Peyer's patch (tissue), 4 donors: Measurements from ENCODE around the gene ENDOU. TPM values are rescaled to one million over a fixed set of nuclear protein-coding genes. Genes with fewer than 3 reads are reported as not detected.
A peak's percentile ranks its signal among the peaks of the same experiment; 100 is the strongest.

Source experiments
- DNase-seq, 3 donors: peaks; one replicate each; pipeline ENCODE4 v3.0.0-alpha.2; 2017 to 2019
- H3K27ac ChIP-seq, 4 donors: fragments of 200-600 bp; sonication (generic); one replicate each; pipeline ENCODE4 v1.5.1; 2016 to 2019
- H3K27me3 ChIP-seq, 2 donors: fragments of 200-600 bp; sonication (generic); one replicate each; pipeline ENCODE4 v1.5.1; 2019
- H3K36me3 ChIP-seq, 3 donors: fragments of 200-600 bp; sonication (generic); one replicate each; pipeline ENCODE4 v1.5.1; 2016 to 2019
- H3K4me1 ChIP-seq, 4 donors: fragments of 200-600 bp; sonication (generic); one replicate each; pipeline ENCODE4 v1.5.1; 2016 to 2019
- H3K4me3 ChIP-seq, 4 donors: fragments of 200-600 bp; sonication (generic); 1 replicate in 3 of 4; 2 replicates in 1 of 4; pipeline ENCODE4 v1.5.1; 2016 to 2019; ENCODE audit warnings: mild to moderate bottlenecking in 1 of 4
- H3K9me3 ChIP-seq, 4 donors: fragments of 200-600 bp; sonication (generic); one replicate each; pipeline ENCODE4 v1.5.1; 2016 to 2019; ENCODE audit warnings: mild to moderate bottlenecking in 1 of 4
- POLR2A ChIP-seq, 2 donors: fragments of 450-650 bp; IDR thresholded peaks; one replicate each; pipeline ENCODE4 v1.5.1; 2017; ENCODE audit warnings: antibody characterized with exemption in 2 of 2, mild to moderate bottlenecking in 2 of 2, moderate library complexity in 2 of 2
- total RNA-seq, 4 donors: library from RNA; depleted of rRNA; stranded (reverse); fragments of >200 nt; gene quantifications; one replicate each; pipeline ENCODE4 v1.1.0, GENCODE V29; 2016
- TF ChIP-seq, protein P1 (sequence below), 6 experiments: fragments of 450-650 bp in 4 of 6; fragments of 200-600 bp in 2 of 6; sonication (generic) in 1 of 6; IDR thresholded peaks; one replicate each; pipeline ENCODE4 v1.5.1; 2017 to 2019; ENCODE audit warnings: antibody characterized with exemption in 6 of 6, mild to moderate bottlenecking in 3 of 6, moderate library complexity in 1 of 6

Gene ENDOU
- total RNA-seq, 4 donors from 2014 or later = not detected

DNA sequence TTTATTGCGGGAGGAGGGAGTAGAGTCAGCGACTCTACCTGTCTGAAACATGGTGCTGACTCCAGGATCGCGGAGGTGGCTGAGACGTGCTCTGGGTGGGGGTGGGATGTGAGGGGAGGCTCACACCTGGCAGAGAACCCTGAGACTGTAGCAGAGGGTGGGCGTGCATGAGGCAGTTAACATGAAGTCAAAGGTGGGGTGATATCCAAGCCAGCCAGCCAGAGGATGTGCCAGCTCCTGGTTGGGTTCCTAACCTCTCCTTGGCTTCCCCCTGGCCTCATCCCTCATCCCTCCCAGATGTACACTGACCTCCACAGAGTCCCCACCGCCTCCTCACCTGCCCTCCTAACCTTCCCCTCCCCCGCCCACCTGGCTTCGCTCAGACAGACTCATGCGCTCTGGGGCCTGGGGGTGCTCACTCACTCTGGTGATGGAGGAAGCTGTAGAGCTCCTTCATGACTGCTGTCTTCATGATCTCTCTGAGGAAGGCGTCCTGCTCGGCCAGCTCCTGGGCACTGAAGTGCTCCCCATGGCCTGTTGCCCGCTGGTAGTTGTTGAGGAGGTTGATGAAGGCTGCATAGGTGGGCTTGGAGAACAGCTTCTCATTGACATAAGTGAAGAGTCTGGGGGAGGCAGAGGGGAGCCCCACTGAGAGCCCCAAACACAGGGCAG, 9.3 kb downstream of the ENDOU start:
- Histone ChIP-seq H3K4me3 (no peak overlapping the region), H3K27ac (peak overlapping the region in 3 of 4 donors; percentile 7 to 72 (median 20)), H3K27me3 (no peaks in the 10 kb centered on the region), H3K36me3 (peaks cover 0 to 5% (median 0%) of the 10 kb centered on the region in 3 donors), H3K4me1 (peaks cover 0 to 28% (median 2%) of the 10 kb centered on the region in 4 donors), H3K9me3 (no peaks in the 10 kb centered on the region)
- DNase-seq = no peak
- no peak for TF ChIP-seq POLR2A (IDR thresholded peaks at IDR 0.05)
- TF ChIP-seq, protein P1, sequence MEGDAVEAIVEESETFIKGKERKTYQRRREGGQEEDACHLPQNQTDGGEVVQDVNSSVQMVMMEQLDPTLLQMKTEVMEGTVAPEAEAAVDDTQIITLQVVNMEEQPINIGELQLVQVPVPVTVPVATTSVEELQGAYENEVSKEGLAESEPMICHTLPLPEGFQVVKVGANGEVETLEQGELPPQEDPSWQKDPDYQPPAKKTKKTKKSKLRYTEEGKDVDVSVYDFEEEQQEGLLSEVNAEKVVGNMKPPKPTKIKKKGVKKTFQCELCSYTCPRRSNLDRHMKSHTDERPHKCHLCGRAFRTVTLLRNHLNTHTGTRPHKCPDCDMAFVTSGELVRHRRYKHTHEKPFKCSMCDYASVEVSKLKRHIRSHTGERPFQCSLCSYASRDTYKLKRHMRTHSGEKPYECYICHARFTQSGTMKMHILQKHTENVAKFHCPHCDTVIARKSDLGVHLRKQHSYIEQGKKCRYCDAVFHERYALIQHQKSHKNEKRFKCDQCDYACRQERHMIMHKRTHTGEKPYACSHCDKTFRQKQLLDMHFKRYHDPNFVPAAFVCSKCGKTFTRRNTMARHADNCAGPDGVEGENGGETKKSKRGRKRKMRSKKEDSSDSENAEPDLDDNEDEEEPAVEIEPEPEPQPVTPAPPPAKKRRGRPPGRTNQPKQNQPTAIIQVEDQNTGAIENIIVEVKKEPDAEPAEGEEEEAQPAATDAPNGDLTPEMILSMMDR (IDR thresholded peaks at IDR 0.05) = no peak

DNA sequence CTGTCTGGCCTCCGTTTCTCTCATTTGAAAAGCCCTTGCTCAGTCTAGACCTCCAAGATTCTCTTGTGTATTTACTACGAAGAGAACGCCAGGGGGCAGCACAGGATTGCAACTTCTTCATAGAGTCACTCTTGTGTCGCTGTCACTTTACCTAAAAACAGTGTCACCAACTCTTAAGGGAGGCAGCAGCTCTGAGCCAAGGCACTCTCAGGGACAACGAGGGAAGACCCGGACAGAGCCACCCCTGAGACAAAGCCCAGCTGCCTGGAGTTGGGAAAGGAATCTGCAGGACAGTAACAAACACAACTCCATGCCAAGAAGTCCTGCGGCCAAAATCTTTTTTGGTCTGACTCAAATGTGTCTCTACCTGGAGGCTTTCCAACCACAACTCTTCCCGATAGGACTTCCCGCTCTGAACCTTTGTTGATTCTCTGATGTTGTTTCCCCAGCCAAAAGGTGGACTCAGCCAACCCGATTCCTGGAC, 9.9 kb downstream of the ENDOU start:
- no peak for TF ChIP-seq POLR2A (IDR thresholded peaks at IDR 0.05)
- TF ChIP-seq, protein P1 (IDR thresholded peaks at IDR 0.05) = peak; percentile 40 to 90 (median 82)
- H3K27ac ChIP-seq = peak overlapping the region in 3 of 4 donors; percentile 7 to 72 (median 20)
- H3K27me3 ChIP-seq = no peaks in the 10 kb centered on the region
- peak; percentile 69 to 92 (median 77) for DNase-seq
- peaks cover 0 to 28% (median 2%) of the 10 kb centered on the region in 4 donors for H3K4me1 ChIP-seq
- H3K4me3 ChIP-seq = no peak overlapping the region
- H3K9me3 ChIP-seq = no peaks in the 10 kb centered on the region
- H3K36me3 ChIP-seq = peaks cover 0 to under 1% (median 0%) of the 10 kb centered on the region in 3 donors

DNA sequence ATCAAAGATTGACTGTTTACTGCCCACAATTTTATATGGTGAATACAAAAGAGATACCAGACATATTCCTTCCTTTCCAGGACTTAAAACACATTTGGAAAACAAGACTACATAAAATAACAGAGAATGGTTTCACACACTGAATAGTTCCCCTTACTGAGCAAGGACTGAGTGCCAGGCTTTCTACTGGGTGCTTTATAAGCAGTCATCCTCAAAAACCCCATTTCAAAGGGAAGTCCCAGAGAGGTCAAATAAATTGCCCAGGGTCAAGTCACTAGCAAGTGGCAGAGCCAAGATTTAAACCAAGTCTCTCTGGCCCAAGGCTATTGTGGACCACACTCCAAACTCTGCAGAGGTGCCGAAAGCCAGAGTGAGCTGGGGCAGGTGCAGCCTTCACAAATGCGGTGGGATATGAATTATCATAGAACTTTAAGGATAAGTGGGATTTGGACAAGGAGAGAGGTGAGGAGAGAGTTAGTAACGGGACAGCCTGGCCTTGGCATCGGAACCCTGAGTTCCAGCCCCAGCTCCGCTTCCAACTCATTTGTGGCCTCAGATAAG, 10.4 kb downstream of the ENDOU start:
- TF ChIP-seq, protein P1 (IDR thresholded peaks at IDR 0.05) = no peak
- no peak for TF ChIP-seq POLR2A (IDR thresholded peaks at IDR 0.05)
- no peaks in the 10 kb centered on the region for H3K27me3 ChIP-seq
- H3K27ac ChIP-seq = peak overlapping the region in 1 of 4 donors; percentile 20
- no peaks in the 10 kb centered on the region for H3K9me3 ChIP-seq
- no peak for DNase-seq
- H3K4me1 ChIP-seq = peaks cover 0 to 28% (median 2%) of the 10 kb centered on the region in 4 donors
- H3K36me3 ChIP-seq = no peaks in the 10 kb centered on the region
- no peak overlapping the region for H3K4me3 ChIP-seq

DNA sequence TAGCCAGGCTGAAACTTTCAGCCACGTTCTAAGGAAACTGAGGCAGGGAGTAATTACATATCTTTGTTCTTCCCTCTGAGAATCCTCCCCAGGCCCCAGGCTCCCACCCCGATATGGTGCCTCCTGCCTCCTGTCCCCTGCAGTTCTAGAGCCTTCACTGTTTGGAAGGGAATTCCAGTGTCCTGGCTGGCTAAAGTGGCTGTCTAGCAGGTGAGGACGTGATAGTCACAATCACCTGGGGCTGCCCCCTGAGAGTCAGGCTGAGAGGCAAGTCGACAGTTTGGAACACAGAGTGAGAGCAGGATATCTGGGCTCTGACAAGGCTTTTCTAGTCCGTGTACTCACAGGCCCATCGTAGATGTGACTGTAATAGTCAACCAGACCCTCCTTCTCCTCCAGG, 13.1 kb downstream of the ENDOU start:
- H3K36me3 ChIP-seq = no peaks in the 10 kb centered on the region
- H3K4me1 ChIP-seq = peaks cover 0 to 33% (median 4%) of the 10 kb centered on the region in 4 donors
- no peak overlapping the region for H3K4me3 ChIP-seq
- no peak for DNase-seq
- no peaks in the 10 kb centered on the region for H3K9me3 ChIP-seq
- no peaks in the 10 kb centered on the region for H3K27me3 ChIP-seq
- TF ChIP-seq, protein P1 (IDR thresholded peaks at IDR 0.05) = no peak
- TF ChIP-seq POLR2A (IDR thresholded peaks at IDR 0.05) = no peak
- H3K27ac ChIP-seq = no peak overlapping the region

DNA sequence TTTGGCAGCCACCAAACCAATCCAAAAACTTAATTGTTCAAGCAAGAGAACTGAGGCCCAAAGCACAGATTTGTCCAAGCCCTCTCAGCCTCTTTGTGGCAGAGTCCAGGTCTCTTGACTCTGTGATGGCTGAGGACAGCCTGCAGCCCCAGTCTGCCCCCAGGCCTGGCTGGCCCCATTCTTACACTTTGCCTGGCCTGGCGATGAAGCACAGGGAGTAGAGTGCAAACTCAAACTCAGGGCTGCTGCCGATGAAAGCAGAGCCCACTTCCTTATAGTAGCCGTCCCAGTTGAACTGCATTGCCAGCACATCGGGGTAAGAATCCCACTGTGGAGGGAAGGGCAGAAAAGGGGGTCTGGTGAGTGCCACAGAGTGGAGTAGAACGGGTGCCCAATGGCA, 13.8 kb downstream of the ENDOU start:
- no peaks in the 10 kb centered on the region for H3K9me3 ChIP-seq
- DNase-seq = no peak
- no peaks in the 10 kb centered on the region for H3K36me3 ChIP-seq
- no peak overlapping the region for H3K4me3 ChIP-seq
- H3K27me3 ChIP-seq = no peaks in the 10 kb centered on the region
- no peak overlapping the region for H3K27ac ChIP-seq
- TF ChIP-seq, protein P1 (IDR thresholded peaks at IDR 0.05) = no peak
- no peak for TF ChIP-seq POLR2A (IDR thresholded peaks at IDR 0.05)
- peaks cover 0 to 31% (median 3%) of the 10 kb centered on the region in 4 donors for H3K4me1 ChIP-seq
